GM21737 (cell line): ENCODE results near the gene TOLLIP.
"Not testable (repeated sequence)": the region's sequence is repeated elsewhere in the genome, so short reads cannot be mapped to it uniquely, and the experiment has no call there.

Source experiments
- ATAC-seq: cut with Tn5 transposase; IDR thresholded peaks from one replicate; pipeline ENCODE4 v1.9.1; 2021; ENCODE audit warnings: mild to moderate bottlenecking, moderate library complexity; ENCODE audit not compliant: unreplicated experiment

The TOLLIP gene

DNA sequence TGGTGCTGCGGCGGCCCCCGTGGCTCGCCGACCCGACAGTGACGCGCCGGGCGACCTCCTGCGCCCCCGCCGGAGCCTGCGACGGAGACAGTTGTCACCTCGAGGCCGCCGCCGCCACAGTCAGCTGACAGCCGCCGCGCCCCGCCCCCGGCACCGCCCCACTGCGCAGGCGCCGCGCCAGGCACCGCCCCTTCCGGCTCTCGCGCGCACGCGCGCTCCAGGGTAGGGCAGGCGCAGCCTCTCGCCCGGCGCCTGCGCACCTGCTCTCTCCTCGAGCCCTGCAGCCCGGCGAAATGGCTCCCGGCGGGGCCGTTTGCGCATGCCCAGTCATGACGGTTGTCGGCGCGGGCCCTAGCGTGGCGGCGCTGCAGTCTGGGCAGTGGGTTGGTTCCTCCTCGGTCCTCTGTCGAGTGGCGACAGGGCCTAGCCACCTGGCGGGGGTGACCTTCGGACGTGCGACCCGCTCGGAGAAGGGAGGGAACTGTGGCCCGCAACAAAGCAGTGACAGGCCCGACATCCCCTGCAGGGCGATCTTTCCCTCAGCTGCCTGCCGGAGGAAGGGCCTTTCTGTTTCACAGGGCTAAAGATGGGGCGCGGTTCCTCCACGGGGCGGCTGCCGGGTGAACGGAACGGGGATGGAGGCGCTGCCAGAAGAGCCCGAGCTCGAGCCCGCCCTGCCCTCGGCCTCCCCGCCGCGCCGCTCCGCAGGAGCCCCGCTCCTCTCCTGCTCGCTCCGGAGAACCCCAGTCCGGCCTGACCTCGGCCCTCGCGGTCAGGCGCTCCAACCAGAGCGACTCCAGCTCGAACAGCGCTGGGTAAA, at the start of gene TOLLIP:
Gene TOLLIP (minus strand): TSS at position 135 of the 820 bp plus-strand sequence. CDS start 134 bp downstream, at position 1.
- ATAC-seq = peak; percentile 63

DNA sequence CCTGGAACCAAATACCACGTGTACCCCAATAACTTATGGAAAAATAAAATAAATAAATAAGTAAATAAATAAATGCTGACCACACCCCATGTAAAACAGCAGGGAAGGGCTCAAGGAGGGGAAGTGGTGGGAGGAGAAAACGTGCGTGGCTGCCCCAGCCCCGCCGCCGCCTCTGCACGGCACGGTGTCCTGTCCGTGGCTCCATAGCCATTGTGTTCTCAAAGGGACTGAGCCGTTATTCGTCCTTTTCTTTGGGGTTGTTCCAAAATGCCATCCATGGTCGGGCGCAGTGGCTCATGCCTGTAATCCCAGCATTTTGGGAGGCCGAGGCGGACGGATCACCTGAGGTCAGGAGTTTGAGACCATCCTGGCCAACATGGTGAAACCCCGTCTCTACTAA, 49.5 kb upstream of the TOLLIP start:
- not testable (repeated sequence) for ATAC-seq

DNA sequence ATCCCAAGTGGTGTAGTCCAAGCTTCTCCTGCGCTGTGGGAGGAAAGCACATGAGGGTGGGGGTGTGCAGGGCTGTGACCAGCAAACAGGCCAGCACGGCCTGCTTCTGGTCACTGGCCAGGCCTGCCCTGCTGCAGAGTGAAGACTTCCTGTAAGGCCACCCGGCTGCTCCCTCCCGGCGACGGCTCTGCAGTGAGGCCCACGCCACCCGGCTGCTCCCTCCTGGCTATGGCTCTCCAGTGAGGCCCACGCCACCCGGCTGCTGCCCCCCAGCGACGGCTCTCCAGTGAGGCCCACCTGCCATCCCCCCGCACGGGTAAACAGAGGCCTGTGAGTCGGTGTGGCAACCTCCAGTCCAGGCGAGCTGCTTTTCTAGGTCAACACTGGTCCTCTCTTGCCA, 48.9 kb upstream of the TOLLIP start:
- ATAC-seq = no peak

DNA sequence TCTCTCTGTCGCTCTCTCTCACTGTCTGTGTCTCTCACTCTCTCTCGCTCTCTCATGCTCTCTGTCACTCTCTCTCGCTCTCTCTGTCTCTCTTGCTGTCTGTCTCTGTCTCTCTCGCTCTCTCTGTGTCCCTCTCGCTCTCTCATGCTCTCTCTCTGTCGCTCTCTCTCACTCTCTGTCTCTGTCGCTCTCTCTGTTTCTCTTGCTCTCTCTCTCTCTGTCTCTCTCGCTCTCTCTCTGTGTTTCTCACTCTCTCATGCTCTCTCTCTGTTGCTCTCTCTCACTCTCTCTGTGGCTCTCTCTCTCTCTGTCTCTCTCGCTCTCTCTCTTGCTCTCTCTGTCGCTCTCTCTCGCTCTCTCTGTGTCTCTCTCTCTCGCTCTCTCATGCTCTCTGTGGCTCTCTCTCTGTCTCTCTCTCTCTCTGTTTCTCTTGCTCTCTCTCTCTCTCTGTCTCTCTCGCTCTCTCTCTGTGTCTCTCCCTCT, 47.1 kb upstream of the TOLLIP start:
- no peak for ATAC-seq

DNA sequence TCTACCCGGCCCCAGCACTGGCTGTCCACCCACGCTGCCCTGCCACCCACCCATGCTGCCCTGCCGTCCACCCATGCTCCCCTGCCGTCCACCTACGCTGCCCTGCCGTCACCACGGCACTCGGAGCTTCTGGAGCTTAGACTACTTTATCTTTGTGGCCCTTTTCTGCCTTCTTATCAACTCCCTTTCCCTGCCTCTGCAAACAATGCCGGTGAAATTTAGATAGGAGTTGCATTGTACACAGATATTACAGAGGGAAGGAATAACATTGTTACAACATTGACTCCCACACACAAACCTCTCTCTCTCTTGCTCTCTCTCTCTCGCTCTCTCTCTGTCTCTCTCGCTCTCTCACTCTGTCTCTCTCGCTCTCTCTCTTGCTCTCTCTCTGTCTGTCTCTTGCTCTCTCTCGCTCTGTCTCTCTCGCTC, 46.6 kb upstream of the TOLLIP start:
- no peak for ATAC-seq

DNA sequence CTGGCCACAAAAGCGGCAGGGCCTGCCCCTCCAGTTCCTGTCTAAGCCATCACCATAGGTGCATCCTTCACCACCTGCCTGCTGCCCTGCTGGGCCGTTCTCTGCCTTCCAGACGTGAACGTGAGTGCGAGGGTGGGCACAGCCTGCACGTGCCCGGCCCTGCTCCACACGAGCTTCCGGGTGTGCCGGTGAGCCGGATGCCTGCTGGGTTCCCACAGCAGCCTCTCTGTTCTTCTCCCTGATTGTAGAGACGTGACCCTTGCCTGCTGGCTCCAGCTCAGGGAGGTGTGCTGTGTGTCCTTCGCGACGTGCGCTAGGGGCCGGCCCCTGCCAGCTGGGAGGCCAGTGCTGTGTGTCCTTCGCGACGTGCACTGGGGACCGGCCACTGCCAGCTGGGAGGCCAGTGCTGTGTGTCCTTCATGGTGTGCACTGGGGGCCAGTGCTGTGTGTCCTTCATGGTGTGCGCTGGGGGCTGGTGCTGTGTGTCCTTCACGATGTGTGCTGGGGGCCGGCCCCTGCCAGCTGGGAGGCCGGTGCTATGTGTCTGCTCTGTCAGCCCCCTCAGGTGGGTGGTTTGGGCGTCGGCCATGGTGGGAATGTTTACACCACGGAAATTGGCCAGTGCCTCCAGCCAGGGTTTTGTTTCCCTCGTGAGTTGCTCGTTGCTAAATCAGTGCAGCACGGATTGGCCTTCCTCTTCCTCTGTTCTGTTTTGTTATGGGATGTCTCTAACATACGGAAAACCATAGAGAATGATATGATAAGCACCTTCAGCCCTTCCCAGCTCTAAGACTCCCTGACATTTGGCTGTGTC, 44.9 kb upstream of the TOLLIP start:
- ATAC-seq = no peak

DNA sequence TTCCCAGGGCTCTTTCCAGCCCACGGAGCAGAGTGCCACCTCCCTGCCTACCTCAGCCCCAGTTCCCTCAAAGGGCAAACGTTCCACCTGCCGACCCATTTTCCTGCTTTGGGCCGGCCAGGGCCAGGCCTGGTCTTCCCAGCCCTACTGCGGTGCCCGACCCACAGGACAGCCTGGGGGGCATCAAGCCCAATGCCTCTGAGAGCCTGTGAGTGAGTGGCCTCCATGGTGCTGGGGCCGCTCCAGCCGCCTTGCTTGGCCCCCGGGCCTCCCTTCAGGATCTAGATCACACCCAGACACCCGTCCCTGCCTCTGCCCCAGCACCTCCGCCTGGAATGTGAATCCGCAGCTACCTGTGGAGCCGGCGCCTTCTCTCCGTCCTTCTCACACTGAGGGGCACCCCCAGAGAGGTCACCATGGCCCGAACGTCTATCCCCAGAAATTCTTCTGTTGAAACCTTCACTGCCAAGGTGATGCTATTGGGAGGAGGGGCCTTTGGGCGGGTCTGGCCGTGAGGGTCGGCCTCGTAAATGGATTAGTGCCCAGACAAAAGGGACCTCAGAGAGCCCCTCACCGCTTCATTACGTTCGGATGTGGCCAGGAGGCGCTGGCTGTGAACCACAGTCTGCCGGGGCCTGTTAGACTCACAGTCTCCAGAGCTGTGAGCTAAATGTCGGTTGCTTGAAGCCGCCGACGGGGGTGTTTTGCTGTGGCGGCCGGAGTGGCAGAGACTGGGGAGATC, 44.1 kb upstream of the TOLLIP start:
- no peak for ATAC-seq

DNA sequence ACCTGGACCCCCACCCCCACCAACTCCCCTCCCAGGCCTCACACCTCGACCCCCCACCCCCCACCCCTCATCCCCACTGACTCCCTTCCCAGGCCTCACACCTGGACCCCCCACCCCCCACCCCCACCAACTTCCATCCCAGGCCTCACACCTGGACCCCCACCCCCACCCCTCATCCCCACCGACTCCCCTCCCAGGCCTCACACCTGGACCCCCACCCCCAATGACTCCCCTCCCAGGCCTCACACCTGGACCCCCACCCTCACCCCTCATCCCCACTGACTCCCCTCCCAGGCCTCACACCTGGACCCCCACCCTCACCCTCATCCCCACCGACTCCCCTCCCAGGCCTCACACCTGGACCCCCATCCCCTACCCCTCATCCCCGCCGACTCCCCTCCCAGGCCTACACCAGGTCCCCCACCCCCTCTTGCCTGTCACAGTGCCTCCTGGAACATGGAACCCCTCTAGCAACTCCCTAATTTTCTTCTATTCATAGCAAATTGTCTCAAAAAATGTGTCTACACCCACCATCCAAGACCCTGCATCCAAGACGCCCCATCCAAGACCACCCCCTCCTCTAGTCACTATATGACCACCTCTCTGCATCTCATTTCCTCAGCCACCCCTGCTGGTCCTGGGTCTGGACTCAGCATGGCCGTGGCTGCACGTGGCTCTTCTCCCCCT, 43.4 kb upstream of the TOLLIP start:
- no peak for ATAC-seq

DNA sequence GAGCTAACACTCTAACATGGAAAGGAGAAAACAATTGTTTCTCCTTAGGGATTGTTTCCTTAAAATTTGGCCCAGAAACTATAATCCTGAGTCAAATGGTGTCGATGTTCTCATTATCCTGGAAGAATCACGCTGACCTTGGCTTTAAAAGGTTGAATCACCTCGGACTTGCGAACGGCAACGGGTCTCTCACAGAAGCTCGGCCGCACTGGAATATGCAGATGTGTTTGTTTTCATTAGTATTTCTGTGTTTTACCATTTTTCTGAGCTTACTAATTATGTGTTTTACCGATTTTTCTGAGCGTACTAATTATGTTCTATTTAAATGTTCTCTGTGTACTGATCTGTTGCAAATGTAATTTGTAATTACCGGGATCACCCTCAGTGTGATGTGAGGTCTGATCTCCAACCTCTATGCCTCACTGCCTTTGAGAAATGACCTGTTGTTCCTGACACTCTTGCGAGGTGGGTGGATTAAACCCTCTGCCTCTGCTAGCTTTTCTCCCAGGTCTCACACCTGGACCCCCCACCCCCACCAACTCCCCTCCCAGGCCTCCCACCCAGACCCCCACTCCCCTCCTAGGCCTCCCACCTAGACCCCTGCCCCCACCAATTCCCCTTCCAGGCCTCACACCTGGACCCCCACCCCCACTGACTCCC, 42.0 kb upstream of the TOLLIP start:
- no peak for ATAC-seq

DNA sequence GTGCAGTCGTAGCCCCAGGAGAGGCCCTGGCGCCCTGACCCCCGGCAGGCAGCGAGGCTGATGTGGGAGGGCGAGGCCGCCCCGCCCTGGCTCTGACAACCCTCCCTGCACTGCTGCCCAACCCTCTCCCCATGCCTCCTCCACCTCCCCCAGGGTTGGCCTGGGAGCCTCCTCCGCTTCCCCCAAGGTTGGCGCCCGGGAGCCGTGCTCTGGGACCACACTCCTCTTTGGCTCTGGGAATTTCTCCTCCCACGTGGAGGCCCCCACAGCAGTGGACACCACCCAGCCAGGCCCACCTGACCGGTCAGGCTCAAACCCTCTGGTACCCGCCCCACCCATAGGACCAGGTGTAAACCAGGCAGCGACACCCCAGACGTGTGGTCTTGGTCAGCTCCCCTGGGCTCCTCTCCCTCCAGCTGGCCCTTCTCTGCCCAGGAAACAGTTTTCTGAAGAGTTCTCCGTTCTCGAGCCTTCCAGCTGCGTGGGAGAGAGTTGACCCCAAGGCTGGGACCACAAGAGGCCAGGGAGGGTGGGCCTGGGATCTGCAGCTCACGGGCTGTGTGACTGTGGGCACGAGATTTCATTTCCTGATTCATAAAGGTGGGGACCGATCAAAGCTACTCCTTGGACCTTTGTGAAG, 40.8 kb upstream of the TOLLIP start:
- ATAC-seq = no peak

DNA sequence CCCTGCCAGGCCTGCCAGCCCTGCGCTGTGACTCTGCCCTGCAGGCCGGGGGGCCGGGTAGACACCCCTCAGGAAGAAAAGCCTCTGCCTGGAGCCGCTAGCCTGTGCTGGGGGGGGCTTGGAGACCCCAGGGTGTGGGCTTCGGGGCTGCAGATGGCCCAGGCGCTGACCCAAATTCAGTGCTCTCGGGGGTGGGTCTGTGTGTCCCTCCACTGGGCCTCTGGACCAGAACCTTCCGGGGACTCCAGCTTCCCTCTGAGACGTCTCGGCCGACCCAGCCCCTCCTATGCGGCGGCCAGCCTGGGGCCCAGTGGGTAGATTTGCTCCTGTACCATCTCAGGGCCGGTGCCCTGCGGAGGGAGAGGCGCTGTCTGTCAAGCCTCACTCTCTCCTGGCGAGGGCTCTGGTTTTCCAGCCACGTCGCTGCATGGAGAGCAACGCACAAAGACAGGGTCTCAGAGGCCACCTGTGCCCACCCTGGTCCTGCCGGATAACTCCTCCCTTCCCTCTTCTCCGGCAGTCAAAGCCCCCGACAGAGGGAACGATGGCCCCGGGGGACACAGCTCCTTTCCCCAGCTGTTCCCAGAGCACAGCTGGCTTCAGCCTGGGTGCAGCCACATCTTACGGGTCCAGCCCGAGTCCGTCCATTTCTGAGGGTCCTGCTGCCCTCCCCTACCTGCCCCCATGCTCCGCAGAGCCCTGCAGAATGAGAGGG, 40.1 kb upstream of the TOLLIP start:
- ATAC-seq = no peak

DNA sequence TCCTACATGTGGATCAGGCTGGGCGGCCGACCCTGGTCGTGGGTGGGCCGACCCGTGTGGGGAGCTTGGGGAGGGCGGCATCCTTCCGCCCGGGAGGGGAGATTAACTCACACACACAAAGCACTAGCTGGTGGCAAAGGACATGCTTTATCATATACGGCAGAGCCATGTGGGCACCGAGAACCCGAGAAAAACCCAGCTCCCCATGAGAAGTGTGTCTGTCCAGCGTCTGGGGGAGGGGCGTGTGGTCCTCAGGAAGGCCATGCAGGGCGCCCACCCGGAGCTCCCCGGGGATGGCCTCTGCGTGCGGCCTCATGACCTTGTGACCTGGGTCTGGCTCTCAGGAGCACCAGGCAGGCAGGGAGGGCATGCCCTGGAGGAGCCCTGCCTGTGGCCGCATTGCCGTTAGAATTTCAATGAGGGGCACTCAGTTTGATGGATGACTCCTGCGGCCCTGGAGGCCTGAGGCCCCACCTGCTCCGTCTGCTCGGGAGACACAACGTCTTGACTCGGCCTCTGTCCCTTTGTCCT, 39.4 kb upstream of the TOLLIP start:
- ATAC-seq = no peak

DNA sequence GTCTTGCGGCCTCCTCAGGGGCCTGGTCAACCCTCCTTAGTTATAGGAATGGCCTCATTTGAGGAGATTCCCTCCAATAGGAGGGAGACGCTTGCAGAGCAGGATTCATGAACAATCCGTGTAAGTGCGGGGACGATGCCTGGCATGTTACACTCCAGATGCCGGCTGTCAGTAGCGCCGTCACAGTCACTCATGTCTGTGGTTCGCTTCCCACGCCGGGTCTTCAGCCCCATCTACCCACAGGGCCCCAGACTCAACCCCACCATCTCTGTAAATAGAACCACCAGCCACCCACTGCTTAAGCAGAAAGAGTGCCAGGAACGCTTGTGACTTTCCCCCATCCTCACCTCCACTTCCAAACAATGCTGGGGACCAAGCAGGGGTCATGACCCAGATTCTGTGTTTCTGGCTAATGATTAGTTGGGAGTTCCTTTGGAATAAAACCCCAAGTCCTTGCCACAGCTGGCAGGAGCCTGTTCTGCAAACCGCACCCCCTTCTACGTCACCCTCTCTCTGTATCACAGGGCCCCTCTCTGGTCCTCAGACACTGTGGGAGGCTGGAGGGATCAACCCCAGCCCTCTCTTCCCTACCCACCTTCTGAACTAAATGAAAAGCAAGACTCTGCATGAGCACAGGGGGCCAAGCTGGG, 38.8 kb upstream of the TOLLIP start:
- ATAC-seq = no peak

DNA sequence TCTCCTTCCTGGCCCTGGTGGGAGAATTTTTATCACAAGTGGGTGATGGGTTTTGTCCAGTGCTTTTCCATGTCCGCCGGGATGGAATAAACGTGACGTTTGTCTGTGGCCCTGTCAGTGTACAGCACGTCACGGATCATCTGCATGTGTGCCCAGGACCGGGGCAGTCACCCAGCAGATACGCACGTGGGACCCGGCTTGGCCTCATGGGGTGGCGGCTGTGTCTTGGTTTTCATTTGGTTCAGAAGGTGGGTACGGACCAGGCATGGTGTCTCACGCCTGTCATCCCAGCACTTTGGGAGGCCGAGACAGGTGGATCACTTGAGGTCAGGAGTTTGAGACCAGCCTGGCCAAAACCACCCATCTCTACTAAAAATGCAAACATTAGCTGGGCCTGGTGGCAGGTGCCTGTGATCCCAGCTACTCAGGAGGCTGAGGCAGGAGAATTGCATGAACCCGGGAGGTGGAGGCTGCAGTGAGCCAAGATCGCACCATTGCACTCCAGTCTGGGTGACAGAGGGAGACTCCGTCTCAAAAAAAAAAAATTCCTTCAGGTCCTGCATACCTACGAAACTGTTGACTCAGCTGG, 38.1 kb upstream of the TOLLIP start:
- ATAC-seq = not testable (repeated sequence)

DNA sequence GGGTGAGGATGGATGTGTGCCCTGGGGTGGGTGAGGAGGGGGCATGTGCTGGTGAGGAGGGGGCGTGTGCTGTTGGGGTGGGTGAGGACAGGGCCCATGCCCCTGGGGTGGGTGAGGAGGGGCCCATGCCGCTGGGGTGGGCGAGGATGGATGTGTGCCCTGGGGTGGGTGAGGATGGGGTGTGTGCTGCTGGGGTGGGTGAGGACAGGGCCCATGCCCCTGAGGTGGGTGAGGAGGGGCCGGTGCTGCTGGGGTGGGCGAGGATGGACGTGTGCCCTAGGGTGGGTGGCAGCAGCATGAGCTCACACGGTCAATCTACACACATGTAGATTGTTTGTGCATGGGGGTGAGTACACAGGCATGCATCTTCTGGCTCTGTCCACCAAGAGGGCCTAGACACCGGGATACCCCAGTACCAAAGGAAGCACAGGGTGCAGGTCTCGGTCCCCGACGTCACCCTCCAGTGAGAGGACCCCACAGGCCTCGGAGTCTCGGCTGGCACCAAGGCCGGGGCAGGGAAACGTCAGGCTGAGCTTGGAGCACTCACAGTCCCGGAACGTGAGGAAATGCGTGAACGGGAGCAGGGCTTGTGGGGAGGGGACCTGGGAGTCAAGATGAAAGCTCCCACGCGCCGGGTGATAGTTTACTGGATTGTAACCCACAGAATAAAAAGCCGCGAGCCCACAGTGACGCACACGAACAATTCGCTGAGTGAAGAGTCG, 37.4 kb upstream of the TOLLIP start:
- no peak for ATAC-seq

DNA sequence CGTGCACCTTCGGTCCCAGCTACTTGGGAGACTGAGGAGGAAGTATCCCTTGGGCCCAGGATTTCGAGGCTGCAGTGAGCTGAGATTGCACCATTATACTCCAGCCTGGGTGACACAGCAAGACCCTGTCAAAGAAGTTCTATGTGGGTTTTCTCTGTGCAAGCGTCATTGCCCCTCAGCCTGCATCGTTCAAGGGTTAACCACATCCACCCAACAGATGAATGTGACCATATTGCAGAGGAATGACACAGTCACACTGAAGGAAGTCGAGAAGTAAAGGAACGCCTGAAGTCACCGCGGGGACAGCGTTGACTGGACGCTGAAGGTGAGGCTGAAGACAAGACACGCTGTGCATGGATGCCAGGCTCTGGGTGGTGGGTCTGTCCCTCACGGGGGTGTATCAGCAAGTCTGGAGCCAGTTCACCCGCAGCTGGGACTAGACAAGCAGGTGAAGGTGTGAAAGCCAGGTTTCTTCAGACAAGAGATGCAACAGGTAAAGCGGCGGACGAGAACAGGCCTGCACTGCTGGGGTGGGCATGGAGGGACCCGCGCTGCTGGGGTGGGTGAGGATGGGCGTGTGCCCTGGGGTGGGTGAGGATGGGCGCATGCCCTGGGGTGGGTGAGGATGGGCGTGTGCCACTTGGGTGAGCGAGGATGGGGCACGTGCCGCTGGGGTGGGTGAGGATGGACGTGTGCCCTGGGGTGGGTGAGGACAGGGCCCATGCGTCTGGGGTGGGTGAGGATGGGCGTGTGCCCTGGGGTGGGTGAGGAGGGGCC, 36.5 kb upstream of the TOLLIP start:
- ATAC-seq = no peak
